IMR-90 (cell line): ENCODE measurements around the gene HIKESHI. TPM values are rescaled to one million over a fixed set of nuclear protein-coding genes. Genes with fewer than 3 reads are reported as not detected.

ENCODE experiments used
- ATAC-seq: fragments of 200-7000 bp; cut with Tn5 transposase; 2 replicates; pipeline ENCODE4 v1.9.1; 2020; ENCODE audit warnings: low read depth, mild to moderate bottlenecking, moderate library complexity
- BruUV-seq: library from RNA; stranded (reverse); fragments of 400-500 nt; replicated peaks from 2 replicates; lab custom pipeline; 2021; lab: Mats Ljungman, UMichigan
- CTCF ChIA-PET: fragments of 300-600 bp; formaldehyde crosslinking; extraction: SDS; loops from one replicate; lab custom pipeline; 2021; ENCODE audit warnings: antibody characterized with exemption; lab: Yijun Ruan, JAX
- POLR2A ChIA-PET: fragments of 300-600 bp; sonication (Branson Sonifier 250); formaldehyde crosslinking; loops from one replicate; lab custom pipeline; 2022; ENCODE audit warnings: antibody characterized with exemption; ENCODE audit not compliant: unreplicated experiment; lab: Charles Lee
- DNase-seq: peaks from one replicate; pipeline ENCODE4 v3.0.0; 2013
- H2AFZ ChIP-seq: replicated peaks from 2 replicates; pipeline ENCODE3; 2013; ENCODE audit warnings: low read length, mild to moderate bottlenecking; ENCODE audit not compliant: poor library complexity
- H2AK5ac ChIP-seq: 2 replicates; pipeline ENCODE4 v1.6.1; 2013; ENCODE audit warnings: low read depth, low read length, inconsistent platforms
- H2AK9ac ChIP-seq: replicated peaks from 2 replicates; pipeline ENCODE3; 2013; ENCODE audit warnings: mild to moderate bottlenecking, low read depth, low read length, moderate library complexity; ENCODE audit not compliant: poor library complexity
- H2BK120ac ChIP-seq: 2 replicates; pipeline ENCODE4 v1.6.1; 2013; ENCODE audit warnings: low read depth, low read length, inconsistent platforms
- H2BK15ac ChIP-seq: 3 replicates; pipeline ENCODE4 v1.6.1; 2013; ENCODE audit warnings: low read depth, low read length, inconsistent platforms
- H2BK20ac ChIP-seq: 2 replicates; pipeline ENCODE4 v1.6.1; 2013; ENCODE audit warnings: low read depth, mild to moderate bottlenecking, inconsistent platforms, low read length, moderate library complexity
- H2BK5ac ChIP-seq: 2 replicates; pipeline ENCODE4 v1.6.1; 2013; ENCODE audit warnings: mild to moderate bottlenecking, low read depth, low read length, inconsistent platforms; ENCODE audit not compliant: poor library complexity, severe bottlenecking
- H3K14ac ChIP-seq: replicated peaks from 2 replicates; pipeline ENCODE4 v1.6.1; 2013; ENCODE audit warnings: low read depth, low read length, inconsistent platforms
- H3K18ac ChIP-seq: 2 replicates; pipeline ENCODE4 v1.6.1; 2013; ENCODE audit warnings: low read depth, low read length, control low read depth
- H3K23ac ChIP-seq: 2 replicates; pipeline ENCODE4 v1.6.1; 2013; ENCODE audit warnings: low read depth, low read length, inconsistent platforms
- H3K27ac ChIP-seq: 2 replicates; pipeline ENCODE4 v1.5.1; 2013; ENCODE audit warnings: mild to moderate bottlenecking, control low read depth, low read length; ENCODE audit not compliant: insufficient read depth
- H3K27me3 ChIP-seq: 2 replicates; pipeline ENCODE4 v1.6.1; 2013; ENCODE audit warnings: low read length; ENCODE audit not compliant: control insufficient read depth, insufficient read depth
- H3K36me3 ChIP-seq: 2 replicates; pipeline ENCODE4 v1.6.1; 2013; ENCODE audit warnings: low read length, mixed read lengths; ENCODE audit not compliant: control insufficient read depth, insufficient read depth
- H3K4ac ChIP-seq: 2 replicates; pipeline ENCODE4 v1.6.1; 2013; ENCODE audit warnings: low read depth, low read length, inconsistent platforms
- H3K4me1 ChIP-seq: 2 replicates; pipeline ENCODE4 v1.6.1; 2013; ENCODE audit warnings: low read length, mixed read lengths; ENCODE audit not compliant: control insufficient read depth, insufficient read depth
- H3K4me2 ChIP-seq: 2 replicates; pipeline ENCODE4 v1.6.1; 2013; ENCODE audit warnings: low read depth, mild to moderate bottlenecking, control low read depth, low read length, moderate library complexity
- H3K4me3 ChIP-seq: 2 replicates; pipeline ENCODE4 v1.5.1; 2013; ENCODE audit warnings: low read depth, mild to moderate bottlenecking, control low read depth, low read length, moderate library complexity; ENCODE audit not compliant: insufficient read depth
- H3K56ac ChIP-seq: 2 replicates; pipeline ENCODE4 v1.6.1; 2013; ENCODE audit warnings: low read length, inconsistent platforms; ENCODE audit not compliant: insufficient read depth; ENCODE audit errors: extremely low read depth
- H3K79me1 ChIP-seq, 2 experiments: 2 replicates each; pipeline ENCODE4 v1.6.1; 2013; ENCODE audit warnings: low read length in 2 of 2, inconsistent platforms in 1 of 2, low read depth in 1 of 2
- H3K9ac ChIP-seq: 2 replicates; pipeline ENCODE4 v1.6.1; 2013; ENCODE audit warnings: low read depth, low read length, control low read depth
- H3K9me1 ChIP-seq: 2 replicates; pipeline ENCODE4 v1.6.1; 2013; ENCODE audit warnings: low read length, inconsistent platforms; ENCODE audit not compliant: insufficient read depth
- H3K9me3 ChIP-seq: 2 replicates; pipeline ENCODE4 v1.6.1; 2013; ENCODE audit warnings: low read length; ENCODE audit not compliant: control insufficient read depth, insufficient read depth
- H4K20me1 ChIP-seq: 2 replicates; pipeline ENCODE4 v1.6.1; 2013; ENCODE audit warnings: low read length, inconsistent platforms; ENCODE audit not compliant: insufficient read depth
- H4K5ac ChIP-seq: 2 replicates; pipeline ENCODE4 v1.6.1; 2013; ENCODE audit warnings: mild to moderate bottlenecking, low read depth, low read length, control low read depth
- H4K8ac ChIP-seq, 2 experiments: 2 replicates each; pipeline ENCODE4 v1.6.1; 2013; ENCODE audit warnings: low read depth in 2 of 2, low read length in 2 of 2, control low read depth in 1 of 2, inconsistent platforms in 1 of 2
- H4K91ac ChIP-seq: 2 replicates; pipeline ENCODE4 v1.6.1; 2013; ENCODE audit warnings: low read depth, low read length, inconsistent platforms; ENCODE audit not compliant: insufficient read depth
- BHLHE40 ChIP-seq: fragments of 150-350 bp; IDR thresholded peaks from 2 replicates; pipeline ENCODE4 v1.6.1; 2016; ENCODE audit warnings: mild to moderate bottlenecking, low read depth, low read length
- CEBPB ChIP-seq: IDR thresholded peaks from 2 replicates; pipeline ENCODE4 v1.6.1; 2012; ENCODE audit warnings: low read depth, low read length, improper control_type of control experiment
- MAFK ChIP-seq: IDR thresholded peaks from 2 replicates; pipeline ENCODE4 v1.6.1; 2012; ENCODE audit warnings: low read depth, low read length, improper control_type of control experiment
- NFE2L2 ChIP-seq: fragments of 150-350 bp; IDR thresholded peaks from 2 replicates; pipeline ENCODE4 v1.6.1; 2016; ENCODE audit warnings: low read depth, mild to moderate bottlenecking, low read length
- POLR2A ChIP-seq: IDR thresholded peaks from 2 replicates; pipeline ENCODE4 v1.6.1; 2012; ENCODE audit warnings: mild to moderate bottlenecking, low read depth, low read length
- RFX5 ChIP-seq: IDR thresholded peaks from 2 replicates; pipeline ENCODE4 v1.8.0; 2012; ENCODE audit warnings: low read depth, mild to moderate bottlenecking, low read length, moderate library complexity
- SMC3 ChIP-seq: fragments of 150-350 bp; IDR thresholded peaks from 2 replicates; pipeline ENCODE4 v1.6.1; 2016; ENCODE audit warnings: low read depth, mild to moderate bottlenecking, antibody characterized with exemption, low read length, moderate library complexity
- WGBS, 2 experiments: methylation state at CpG; one replicate each; pipeline versions ENCODE4 v1.1.5 to v1.1.7; 2013; ENCODE audit warnings: missing lambda C conversion rate in 2 of 2; ENCODE audit not compliant: insufficient read length in 1 of 2; ENCODE audit errors: extremely low coverage in 2 of 2; 5-methylcytosine and 5-hydroxymethylcytosine counted together
- dilution Hi-C: fragments of 300-500 bp; cut with HindIII; formaldehyde crosslinking; loops from one replicate; pipeline ENCODE4 v1.14.3; 2018; ENCODE audit warnings: low sequenced_read_pairs; ENCODE audit not compliant: unreplicated experiment
- in situ Hi-C: fragments of 300-500 bp; cut with MboI; formaldehyde crosslinking; loops from 3 replicates; pipeline ENCODE4 v1.14.3; 2019; ENCODE audit warnings: low sequenced_read_pairs, inconsistent platforms, mixed read lengths
- intact Hi-C: fragments of 100-400 bp; cut with micrococcal nuclease; formaldehyde crosslinking; loops from 2 replicates; pipeline ENCODE4 v1.10.0; 2022
- polyA plus RNA-seq, 3 experiments: library from polyadenylated mRNA; depleted of rRNA; stranded (reverse); fragments of >200 nt; gene quantifications; 2 replicates each; pipeline ENCODE4 v1.2.3, GENCODE V29; 2012; ENCODE audit warnings: low replicate concordance in 1 of 3
- total RNA-seq: library from RNA; depleted of rRNA; stranded (reverse); fragments of >200 nt; gene quantifications from 2 replicates; pipeline ENCODE4 v1.2.3, GENCODE V29; 2012
- TF ChIP-seq, protein P1 (sequence below): fragments of 150-350 bp; IDR thresholded peaks from 2 replicates; pipeline ENCODE4 v1.6.1; 2017; ENCODE audit warnings: mild to moderate bottlenecking, antibody characterized with exemption, low read length, low read depth

Gene HIKESHI
- total and polyA plus RNA-seq, 2 of the 4 experiments (the other 2 are of a cell fraction), result 49.4 to 73.5 TPM

- Histone ChIP-seq H3K4me1 (peaks cover 2% of the 10 kb centered on the region; the same call in 1 of the 2 replicates), H3K23ac (no peak overlapping the region), H3K4me3 (no peak overlapping the region), H3K9ac (no peak overlapping the region), H3K4me2 (no peak overlapping the region), H2BK20ac (no peak overlapping the region), H3K27me3 (no peaks in the 10 kb centered on the region), H3K56ac (no peak overlapping the region), H4K91ac (no peak overlapping the region), H3K79me1 (no peaks in the 10 kb centered on the region), H3K27ac (no peak overlapping the region), H3K18ac (no peak overlapping the region), H4K20me1 (no peaks in the 10 kb centered on the region), H2BK5ac (no peak overlapping the region), H2AK5ac (no peak overlapping the region), H3K14ac (no peak overlapping the region), H3K9me3 (no peaks in the 10 kb centered on the region), H3K9me1 (no peaks in the 10 kb centered on the region), H2BK120ac (no peak overlapping the region), H3K4ac (no peak overlapping the region), H2AK9ac (no peak overlapping the region), H4K5ac (no peak overlapping the region), H3K36me3 (no peaks in the 10 kb centered on the region), H2BK15ac (no peak overlapping the region), H2AFZ (peak overlapping the region; percentile 53), H4K8ac (no peak overlapping the region)
- ATAC-seq (no peak), DNase-seq (peak; percentile 40)
- TF ChIP-seq, protein P1, sequence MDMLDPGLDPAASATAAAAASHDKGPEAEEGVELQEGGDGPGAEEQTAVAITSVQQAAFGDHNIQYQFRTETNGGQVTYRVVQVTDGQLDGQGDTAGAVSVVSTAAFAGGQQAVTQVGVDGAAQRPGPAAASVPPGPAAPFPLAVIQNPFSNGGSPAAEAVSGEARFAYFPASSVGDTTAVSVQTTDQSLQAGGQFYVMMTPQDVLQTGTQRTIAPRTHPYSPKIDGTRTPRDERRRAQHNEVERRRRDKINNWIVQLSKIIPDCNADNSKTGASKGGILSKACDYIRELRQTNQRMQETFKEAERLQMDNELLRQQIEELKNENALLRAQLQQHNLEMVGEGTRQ, result no peak
- TF ChIP-seq RFX5 (no peak), BHLHE40 (no peak), MAFK (peak; percentile 86), CEBPB (peak; percentile 19; the same call in 1 of the 2 replicates), SMC3 (no peak), NFE2L2 (0 out of 2 replicates have a peak, but pooled peaks have one; percentile 29), POLR2A (no peak)
- dilution Hi-C loops, result no loop called here
- BruUV-seq, result no TSS peak
- CTCF ChIA-PET, result no interaction called here
- in situ Hi-C loops, result no loop called here
- POLR2A ChIA-PET, result no interaction called here
- intact Hi-C loops, result no loop called here
- no CpG with 5 or more reads among the region's 6 CpGs for WGBS, 2 experiments
These were observed 69.0 kb downstream of the HIKESHI start for GRCh38 chr11:86370922-86371594.
